ENCODE measurements around the gene NRG4.
"Not testable (repeated sequence)": the region's sequence is repeated elsewhere in the genome, so short reads cannot be mapped to it uniquely, and the experiment has no call there.

Gene NRG4

DNA sequence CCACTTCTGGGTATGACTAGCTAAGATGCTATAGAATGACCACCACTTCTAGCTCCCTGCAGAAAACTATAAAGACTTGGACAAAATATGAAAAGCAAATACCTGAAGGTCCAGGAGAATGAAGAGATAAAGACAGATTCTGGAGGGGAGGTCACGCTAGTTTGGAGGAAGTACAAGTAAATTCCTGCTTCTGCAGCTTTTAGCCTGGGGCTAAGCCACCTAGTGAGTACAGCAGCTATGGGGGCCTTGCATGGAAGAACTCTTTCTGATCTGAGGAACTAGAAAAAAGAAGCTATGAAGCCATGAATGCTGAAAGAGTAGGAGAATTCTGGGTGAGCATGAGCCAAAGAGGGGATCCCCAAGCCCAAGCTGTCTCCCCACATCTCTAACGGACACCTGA lies 29.8 kb downstream of the NRG4 start:
- Histone ChIP-seq H4K20me1 (ENCODE audit: control insufficient read depth, insufficient read depth, low read depth, low read length) (no peaks in the 10 kb centered on the region), H3K4me1 (ENCODE audit: control insufficient read depth, low read length) (no peaks in the 10 kb centered on the region), H3K36me3 (ENCODE audit: control insufficient read depth, low read length) (no peaks in the 10 kb centered on the region), H3K79me2 (ENCODE audit: control insufficient read depth, low read length) (no peaks in the 10 kb centered on the region), H3K4me3 (ENCODE audit: low read length) (no peak overlapping the region), H3K9me3 (ENCODE audit: control insufficient read depth, insufficient read depth, low read length) (no peaks in the 10 kb centered on the region), H3K27ac (ENCODE audit: low read depth, low read length) (no peak overlapping the region), H3K4me2 (ENCODE audit: low read length) (no peak overlapping the region), H3K27me3 (ENCODE audit: control insufficient read depth, low read length) (peaks cover 16% of the 10 kb centered on the region), H3F3A (ENCODE audit: control insufficient read depth, insufficient read depth) (no peaks in the 10 kb centered on the region), H3K9me2 (replicated peaks; ENCODE audit: control insufficient read depth, low read length) (no peaks in the 10 kb centered on the region)
- no peak for TF ChIP-seq EZH2phosphoT487 (IDR thresholded peaks at IDR 0.05; ENCODE audit: borderline replicate concordance, low read length)
- TF ChIP-seq, protein P1, sequence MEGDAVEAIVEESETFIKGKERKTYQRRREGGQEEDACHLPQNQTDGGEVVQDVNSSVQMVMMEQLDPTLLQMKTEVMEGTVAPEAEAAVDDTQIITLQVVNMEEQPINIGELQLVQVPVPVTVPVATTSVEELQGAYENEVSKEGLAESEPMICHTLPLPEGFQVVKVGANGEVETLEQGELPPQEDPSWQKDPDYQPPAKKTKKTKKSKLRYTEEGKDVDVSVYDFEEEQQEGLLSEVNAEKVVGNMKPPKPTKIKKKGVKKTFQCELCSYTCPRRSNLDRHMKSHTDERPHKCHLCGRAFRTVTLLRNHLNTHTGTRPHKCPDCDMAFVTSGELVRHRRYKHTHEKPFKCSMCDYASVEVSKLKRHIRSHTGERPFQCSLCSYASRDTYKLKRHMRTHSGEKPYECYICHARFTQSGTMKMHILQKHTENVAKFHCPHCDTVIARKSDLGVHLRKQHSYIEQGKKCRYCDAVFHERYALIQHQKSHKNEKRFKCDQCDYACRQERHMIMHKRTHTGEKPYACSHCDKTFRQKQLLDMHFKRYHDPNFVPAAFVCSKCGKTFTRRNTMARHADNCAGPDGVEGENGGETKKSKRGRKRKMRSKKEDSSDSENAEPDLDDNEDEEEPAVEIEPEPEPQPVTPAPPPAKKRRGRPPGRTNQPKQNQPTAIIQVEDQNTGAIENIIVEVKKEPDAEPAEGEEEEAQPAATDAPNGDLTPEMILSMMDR (IDR thresholded peaks at IDR 0.05; ENCODE audit: low read depth, low read length, poor library complexity, severe bottlenecking), result no peak

DNA sequence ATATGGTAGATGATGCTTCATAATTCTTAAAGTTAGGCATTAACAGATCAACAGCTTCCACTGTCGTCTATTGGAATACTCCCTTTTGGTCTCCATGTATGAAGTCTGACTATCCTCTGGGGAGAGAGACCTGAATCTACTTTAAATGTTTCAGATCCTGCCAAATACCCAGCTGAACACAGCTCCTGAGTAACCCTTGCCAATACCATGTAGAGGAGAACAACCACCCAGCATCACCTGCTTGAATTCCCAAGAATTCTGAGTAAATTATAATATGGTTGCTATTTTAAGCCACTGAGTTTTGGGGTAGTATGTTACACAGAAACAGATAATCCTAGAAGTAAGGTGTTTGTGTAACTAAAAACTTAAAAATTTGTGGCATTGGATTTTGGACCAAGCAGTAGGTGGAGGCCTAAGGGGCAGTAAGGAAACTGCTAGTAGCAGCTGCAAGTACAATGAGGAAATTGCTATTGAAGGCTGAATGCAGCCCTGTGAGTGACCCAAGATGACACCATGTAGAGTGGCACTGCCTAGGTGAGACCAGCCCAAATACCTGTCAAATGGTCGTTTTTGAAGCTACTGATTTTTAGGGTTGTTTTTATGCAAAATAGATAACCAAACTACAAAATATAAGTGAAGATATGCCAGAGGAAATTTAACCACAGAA lies 30.9 kb downstream of the NRG4 start:
- Histone ChIP-seq H3K79me2 (ENCODE audit: control insufficient read depth, low read length) (no peaks in the 10 kb centered on the region), H3K9me3 (ENCODE audit: control insufficient read depth, insufficient read depth, low read length) (no peaks in the 10 kb centered on the region)
- TF ChIP-seq EZH2phosphoT487 (IDR thresholded peaks at IDR 0.05; ENCODE audit: borderline replicate concordance, low read length), result no peak
- TF ChIP-seq, protein P1 (IDR thresholded peaks at IDR 0.05; ENCODE audit: low read depth, low read length, poor library complexity, severe bottlenecking), result no peak

DNA sequence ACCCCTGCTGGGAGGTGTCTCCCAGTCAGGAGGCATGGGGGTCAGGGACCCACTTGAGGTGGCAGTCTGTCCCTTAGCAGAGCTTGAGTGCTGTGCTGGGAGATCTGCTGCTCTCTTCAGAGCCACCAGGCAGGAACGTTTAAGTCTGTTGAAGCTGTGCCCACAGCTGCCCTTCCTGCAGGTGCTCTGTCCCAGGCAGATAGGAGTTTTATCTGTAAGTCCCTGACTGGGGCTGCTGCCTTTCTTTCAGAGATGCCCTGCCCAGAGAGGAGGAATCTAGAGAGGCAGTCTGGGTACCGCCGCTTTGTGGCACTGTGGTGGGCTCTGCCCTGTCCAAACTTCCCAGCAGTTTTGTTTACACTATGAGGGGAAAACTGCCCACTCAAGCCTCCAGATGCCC lies 35.5 kb downstream of the NRG4 start:
- H3K9me3 ChIP-seq (ENCODE audit: control insufficient read depth, insufficient read depth, low read length); H3K9me2 ChIP-seq (replicated peaks; ENCODE audit: control insufficient read depth, low read length); H4K20me1 ChIP-seq (ENCODE audit: control insufficient read depth, insufficient read depth, low read depth, low read length); H3K4me1 ChIP-seq (ENCODE audit: control insufficient read depth, low read length); H3K4me2 ChIP-seq (ENCODE audit: low read length); H3K79me2 ChIP-seq (ENCODE audit: control insufficient read depth, low read length); H3K27ac ChIP-seq (ENCODE audit: low read depth, low read length); H3K36me3 ChIP-seq (ENCODE audit: control insufficient read depth, low read length); H3F3A ChIP-seq (ENCODE audit: control insufficient read depth, insufficient read depth); H3K4me3 ChIP-seq (ENCODE audit: low read length): not testable (repeated sequence)
- peaks cover 13% of the 10 kb centered on the region for H3K27me3 ChIP-seq (ENCODE audit: control insufficient read depth, low read length)

More for the DNA sequence above, 30.9 kb downstream of the NRG4 start:
- peaks cover 16% of the 10 kb centered on the region for H3K27me3 ChIP-seq (ENCODE audit: control insufficient read depth, low read length)
- no peaks in the 10 kb centered on the region for H3K9me2 ChIP-seq (replicated peaks; ENCODE audit: control insufficient read depth, low read length)
- H4K20me1 ChIP-seq (ENCODE audit: control insufficient read depth, insufficient read depth, low read depth, low read length), result no peaks in the 10 kb centered on the region
- no peak overlapping the region for H3K27ac ChIP-seq (ENCODE audit: low read depth, low read length)
- H3K4me2 ChIP-seq (ENCODE audit: low read length), result no peak overlapping the region
- no peaks in the 10 kb centered on the region for H3K4me1 ChIP-seq (ENCODE audit: control insufficient read depth, low read length)
- no peak overlapping the region for H3K4me3 ChIP-seq (ENCODE audit: low read length)
- H3K36me3 ChIP-seq (ENCODE audit: control insufficient read depth, low read length), result no peaks in the 10 kb centered on the region
- no peaks in the 10 kb centered on the region for H3F3A ChIP-seq (ENCODE audit: control insufficient read depth, insufficient read depth)

DNA sequence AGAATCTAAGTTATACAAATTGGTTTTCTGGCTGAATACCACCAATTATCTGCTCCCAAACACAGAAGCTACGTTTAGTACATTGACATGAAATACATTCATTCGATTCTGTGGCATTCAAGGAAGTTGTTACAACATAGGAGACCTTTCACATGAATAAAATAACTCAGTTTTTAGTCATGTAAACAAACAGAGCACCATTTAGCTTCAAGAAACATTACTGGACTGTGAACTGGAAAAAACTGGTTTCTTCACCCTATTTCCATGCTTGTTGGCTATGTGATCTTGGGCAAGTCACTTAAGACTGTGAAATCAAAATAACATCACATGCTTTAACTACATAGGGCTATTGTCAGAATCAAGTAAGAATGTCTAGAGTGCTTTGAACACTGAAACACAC lies 46.2 kb downstream of the NRG4 start:
- Histone ChIP-seq H3F3A (ENCODE audit: control insufficient read depth, insufficient read depth) (no peaks in the 10 kb centered on the region), H3K4me2 (ENCODE audit: low read length) (no peak overlapping the region), H3K9me2 (replicated peaks; ENCODE audit: control insufficient read depth, low read length) (no peaks in the 10 kb centered on the region), H3K4me3 (ENCODE audit: low read length) (no peak overlapping the region), H3K4me1 (ENCODE audit: control insufficient read depth, low read length) (no peaks in the 10 kb centered on the region), H4K20me1 (ENCODE audit: control insufficient read depth, insufficient read depth, low read depth, low read length) (no peaks in the 10 kb centered on the region), H3K36me3 (ENCODE audit: control insufficient read depth, low read length) (no peaks in the 10 kb centered on the region), H3K27ac (ENCODE audit: low read depth, low read length) (no peak overlapping the region), H3K79me2 (ENCODE audit: control insufficient read depth, low read length) (no peaks in the 10 kb centered on the region), H3K27me3 (ENCODE audit: control insufficient read depth, low read length) (peaks cover 5% of the 10 kb centered on the region; the same call in 1 of the 2 replicates), H3K9me3 (ENCODE audit: control insufficient read depth, insufficient read depth, low read length) (no peaks in the 10 kb centered on the region)
- TF ChIP-seq, protein P1 (IDR thresholded peaks at IDR 0.05; ENCODE audit: low read depth, low read length, poor library complexity, severe bottlenecking), result no peak
- TF ChIP-seq EZH2phosphoT487 (IDR thresholded peaks at IDR 0.05; ENCODE audit: borderline replicate concordance, low read length), result no peak
